IPS-18a (cell line): ENCODE measurements around the gene NLRX1.
"Not testable (repeated sequence)": the region's sequence is repeated elsewhere in the genome, so short reads cannot be mapped to it uniquely, and the experiment has no call there.

Experiments used
- H3K27ac ChIP-seq: one replicate; pipeline ENCODE4 v1.5.1; 2013; ENCODE audit warnings: low read length
- H3K27me3 ChIP-seq: one replicate; pipeline ENCODE4 v1.6.1; 2013; ENCODE audit warnings: mild to moderate bottlenecking, low read length; ENCODE audit not compliant: control insufficient read depth, insufficient read depth
- H3K36me3 ChIP-seq: one replicate; pipeline ENCODE4 v1.6.1; 2013; ENCODE audit warnings: low read depth, low read length; ENCODE audit not compliant: control insufficient read depth
- H3K4me1 ChIP-seq: one replicate; pipeline ENCODE4 v1.6.1; 2013; ENCODE audit warnings: low read depth, low read length; ENCODE audit not compliant: control insufficient read depth
- H3K4me3 ChIP-seq: one replicate; pipeline ENCODE4 v1.5.1; 2013; ENCODE audit warnings: low read length
- H3K9ac ChIP-seq: one replicate; pipeline ENCODE4 v1.6.1; 2013; ENCODE audit warnings: mild to moderate bottlenecking, low read length, moderate library complexity
- H3K9me3 ChIP-seq: one replicate; pipeline ENCODE4 v1.6.1; 2013; ENCODE audit warnings: low read depth, low read length; ENCODE audit not compliant: control insufficient read depth

NLRX1 gene

GRCh38 chr11:119155733-119156492 is 12.6 kb upstream of the NLRX1 start:
- H3K36me3 ChIP-seq, result no peaks in the 10 kb centered on the region
- no peaks in the 10 kb centered on the region for H3K9me3 ChIP-seq
- H3K27me3 ChIP-seq, result peaks cover 9% of the 10 kb centered on the region
- no peaks in the 10 kb centered on the region for H3K4me1 ChIP-seq
- no peak overlapping the region for H3K4me3 ChIP-seq
- H3K9ac ChIP-seq, result no peak overlapping the region
- H3K27ac ChIP-seq, result no peak overlapping the region

- no peaks in the 10 kb centered on the region for H3K36me3 ChIP-seq
- no peak overlapping the region for H3K4me3 ChIP-seq
- no peak overlapping the region for H3K9ac ChIP-seq
- no peaks in the 10 kb centered on the region for H3K9me3 ChIP-seq
- no peaks in the 10 kb centered on the region for H3K4me1 ChIP-seq
- no peak overlapping the region for H3K27ac ChIP-seq
- peaks cover 3% of the 10 kb centered on the region for H3K27me3 ChIP-seq
Observed at GRCh38 chr11:119156496-119156895, 12.0 kb upstream of the NLRX1 start.

GRCh38 chr11:119157063-119157462 is 11.5 kb upstream of the NLRX1 start:
- no peak overlapping the region for H3K9ac ChIP-seq
- no peaks in the 10 kb centered on the region for H3K36me3 ChIP-seq
- H3K27ac ChIP-seq, result no peak overlapping the region
- H3K9me3 ChIP-seq, result no peaks in the 10 kb centered on the region
- no peaks in the 10 kb centered on the region for H3K27me3 ChIP-seq
- no peak overlapping the region for H3K4me3 ChIP-seq
- H3K4me1 ChIP-seq, result no peaks in the 10 kb centered on the region

- no peaks in the 10 kb centered on the region for H3K36me3 ChIP-seq
- H3K4me1 ChIP-seq, result no peaks in the 10 kb centered on the region
- no peak overlapping the region for H3K9ac ChIP-seq
- H3K4me3 ChIP-seq, result no peak overlapping the region
- no peaks in the 10 kb centered on the region for H3K9me3 ChIP-seq
- H3K27ac ChIP-seq, result no peak overlapping the region
- no peaks in the 10 kb centered on the region for H3K27me3 ChIP-seq
Observed at GRCh38 chr11:119158467-119158866, 10.1 kb upstream of the NLRX1 start.

DNA sequence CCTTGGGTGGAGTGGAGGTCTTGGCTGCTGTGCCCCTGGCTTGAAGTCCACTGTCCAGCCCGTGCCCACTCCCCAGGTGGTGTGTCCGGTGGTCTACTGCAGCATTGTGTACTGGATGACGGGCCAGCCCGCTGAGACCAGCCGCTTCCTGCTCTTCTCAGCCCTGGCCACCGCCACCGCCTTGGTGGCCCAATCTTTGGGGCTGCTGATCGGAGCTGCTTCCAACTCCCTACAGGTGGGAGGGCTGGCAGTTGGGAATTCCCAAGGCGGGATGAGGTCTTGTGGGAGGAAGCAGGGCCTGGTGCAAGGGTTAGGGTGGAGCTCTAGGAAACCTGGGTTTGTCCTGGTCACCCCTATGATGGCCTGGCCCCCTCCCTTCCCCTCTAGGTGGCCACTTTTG is 8.4 kb upstream of the NLRX1 start:
- Histone ChIP-seq H3K27ac (no peak overlapping the region), H3K4me3 (no peak overlapping the region), H3K4me1 (no peaks in the 10 kb centered on the region), H3K27me3 (no peaks in the 10 kb centered on the region), H3K36me3 (no peaks in the 10 kb centered on the region), H3K9ac (no peak overlapping the region), H3K9me3 (no peaks in the 10 kb centered on the region)

DNA sequence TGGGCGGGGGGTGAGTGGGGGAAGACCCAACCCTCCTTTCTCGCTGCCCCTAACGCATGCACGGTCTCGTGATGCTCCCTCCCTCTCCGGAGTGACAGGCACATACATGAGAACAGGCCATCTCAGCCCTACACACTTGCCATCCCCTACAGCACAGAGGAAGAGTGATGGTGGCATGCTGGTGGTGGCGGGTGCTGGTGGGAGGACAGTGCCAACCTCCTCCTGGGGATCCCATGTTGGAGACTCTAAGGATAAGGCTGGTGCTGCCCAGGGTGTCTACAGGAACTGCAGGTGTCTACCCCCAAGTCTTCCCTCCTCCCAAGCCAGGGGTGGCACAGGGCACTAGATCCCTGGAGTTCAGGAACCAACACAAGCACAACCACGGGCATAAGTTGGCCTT is 6.7 kb upstream of the NLRX1 start:
- H3K27me3 ChIP-seq, result no peaks in the 10 kb centered on the region
- no peak overlapping the region for H3K4me3 ChIP-seq
- no peak overlapping the region for H3K27ac ChIP-seq
- no peaks in the 10 kb centered on the region for H3K9me3 ChIP-seq
- peaks cover 6% of the 10 kb centered on the region for H3K4me1 ChIP-seq
- no peak overlapping the region for H3K9ac ChIP-seq
- H3K36me3 ChIP-seq, result no peaks in the 10 kb centered on the region

DNA sequence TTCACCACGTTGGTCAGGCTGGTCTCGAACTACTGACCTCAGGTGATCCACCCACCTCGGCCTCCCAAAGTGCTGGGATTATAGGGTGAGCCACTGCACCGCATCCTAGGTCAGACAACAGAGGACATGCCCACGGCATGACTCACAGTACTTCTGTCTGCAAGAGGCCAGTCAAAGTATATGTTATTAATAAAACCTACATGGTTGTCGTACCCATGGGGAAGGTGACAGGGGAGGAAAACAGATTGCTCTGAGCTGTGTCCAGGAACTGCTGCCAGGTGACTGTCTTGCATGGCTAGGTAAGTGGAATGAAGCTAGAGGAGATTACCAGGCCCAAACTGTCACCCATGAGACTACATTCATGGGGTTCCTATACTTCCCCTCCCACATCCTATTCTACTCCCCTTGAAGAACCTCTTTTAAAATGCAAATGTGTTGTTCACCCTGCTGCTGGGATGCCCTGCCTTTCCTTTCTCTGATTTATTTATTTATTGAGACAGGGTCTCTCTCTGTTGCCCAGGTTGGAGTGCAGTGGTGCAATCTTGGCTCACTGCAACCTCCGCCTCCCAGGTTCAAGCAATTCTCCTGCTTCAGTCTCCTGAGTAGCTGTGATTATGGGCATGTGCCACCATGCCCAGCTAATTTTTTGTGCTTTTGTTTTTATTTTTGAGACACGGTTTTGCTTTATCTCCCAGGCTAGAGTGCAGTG is 2.0 kb upstream of the NLRX1 start:
- Histone ChIP-seq H3K27me3 (no peaks in the 10 kb centered on the region), H3K9ac (no peak overlapping the region), H3K27ac (no peak overlapping the region), H3K36me3 (no peaks in the 10 kb centered on the region), H3K4me1 (peaks cover 7% of the 10 kb centered on the region), H3K9me3 (no peaks in the 10 kb centered on the region), H3K4me3 (no peak overlapping the region)

DNA sequence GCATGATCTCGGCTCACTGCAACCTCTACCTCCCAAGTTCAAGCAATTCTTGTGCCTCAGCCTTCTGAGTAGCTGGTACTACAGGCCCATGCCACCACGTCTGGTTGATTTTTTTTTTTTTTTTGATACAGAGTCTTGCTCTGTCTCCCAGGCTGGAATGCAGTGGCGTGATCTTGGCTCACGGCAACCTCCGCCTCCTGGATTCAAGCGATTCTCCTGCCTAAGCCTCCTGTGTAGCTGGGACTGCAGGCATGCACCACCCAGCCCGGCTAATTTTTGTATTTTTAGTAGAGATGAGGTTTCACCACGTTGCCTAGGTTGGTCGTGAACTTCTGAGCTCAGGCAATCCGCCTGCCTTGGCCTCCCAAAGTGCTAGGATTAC is 1.5 kb upstream of the NLRX1 start:
- not testable (repeated sequence) for H3K27me3 ChIP-seq, H3K4me1 ChIP-seq, H3K9me3 ChIP-seq, H3K4me3 ChIP-seq, H3K27ac ChIP-seq, H3K9ac ChIP-seq, H3K36me3 ChIP-seq

- no peaks in the 10 kb centered on the region for H3K36me3 ChIP-seq
- H3K9ac ChIP-seq, result no peak overlapping the region
- H3K4me1 ChIP-seq, result peaks cover 7% of the 10 kb centered on the region
- H3K27ac ChIP-seq, result no peak overlapping the region
- H3K9me3 ChIP-seq, result no peaks in the 10 kb centered on the region
- H3K27me3 ChIP-seq, result no peaks in the 10 kb centered on the region
- no peak overlapping the region for H3K4me3 ChIP-seq
Observed at GRCh38 chr11:119167933-119168332, 592 bp upstream of the NLRX1 start.

DNA sequence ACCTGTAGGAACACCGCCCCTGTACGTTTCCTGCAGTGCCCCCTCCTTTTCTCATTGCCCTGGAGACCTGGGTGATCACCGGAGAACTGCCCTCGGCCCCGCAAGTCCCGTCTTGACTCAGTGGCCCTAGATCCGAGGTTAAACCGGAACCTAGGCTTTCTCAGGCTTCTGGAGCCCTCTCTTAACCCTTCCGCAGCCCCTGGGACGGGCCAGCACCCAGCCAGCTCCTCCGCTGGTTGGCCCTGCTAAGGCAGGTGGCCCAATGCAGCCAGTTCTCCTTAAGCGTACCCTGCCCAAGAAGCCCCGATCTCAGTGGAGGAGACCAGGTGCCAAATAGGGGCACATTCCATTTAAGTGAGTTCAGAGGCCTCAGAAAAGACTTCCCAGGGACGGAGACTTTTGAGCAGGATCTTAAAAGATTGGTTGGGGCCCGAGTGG is 776 bp downstream of the NLRX1 start:
- Histone ChIP-seq H3K27ac (peak overlapping the region; percentile 70), H3K4me3 (peak overlapping the region; percentile 68), H3K9ac (peak overlapping the region; percentile 82), H3K9me3 (no peaks in the 10 kb centered on the region), H3K27me3 (no peaks in the 10 kb centered on the region), H3K36me3 (peaks cover 3% of the 10 kb centered on the region), H3K4me1 (peaks cover 7% of the 10 kb centered on the region)

DNA sequence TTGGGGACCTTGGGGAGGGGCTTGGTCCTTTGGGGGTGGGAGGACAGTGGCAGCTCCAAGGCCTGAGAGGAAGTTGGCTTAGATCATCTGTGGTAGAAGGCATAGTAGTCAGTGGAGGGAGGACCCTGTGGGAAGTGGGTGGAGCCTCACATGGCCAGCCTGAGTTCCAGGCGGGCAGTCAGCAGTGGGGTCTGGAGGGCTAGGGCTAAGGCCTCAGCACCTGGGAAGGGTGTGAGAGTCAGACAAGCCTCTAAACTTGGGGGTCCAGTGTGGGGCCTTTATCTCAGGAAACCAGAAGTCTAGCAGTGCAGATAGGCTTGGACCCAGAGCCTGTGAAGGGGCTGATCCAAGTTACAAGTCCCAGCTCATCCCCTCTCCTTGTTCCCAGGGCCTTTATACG is 4.0 kb downstream of the NLRX1 start:
- Histone ChIP-seq H3K27ac (no peak overlapping the region), H3K27me3 (no peaks in the 10 kb centered on the region)

GRCh38 chr11:119173453-119173852 is 4.9 kb downstream of the NLRX1 start:
- H3K9me3 ChIP-seq, result no peaks in the 10 kb centered on the region
- no peaks in the 10 kb centered on the region for H3K4me1 ChIP-seq
- H3K9ac ChIP-seq, result no peak overlapping the region
- H3K27ac ChIP-seq, result no peak overlapping the region
- no peaks in the 10 kb centered on the region for H3K27me3 ChIP-seq
- peaks cover 10% of the 10 kb centered on the region for H3K36me3 ChIP-seq
- no peak overlapping the region for H3K4me3 ChIP-seq

More for the DNA sequence above, 4.0 kb downstream of the NLRX1 start:
- Histone ChIP-seq H3K36me3 (peaks cover 10% of the 10 kb centered on the region), H3K4me1 (no peaks in the 10 kb centered on the region), H3K9ac (no peak overlapping the region), H3K9me3 (no peaks in the 10 kb centered on the region), H3K4me3 (no peak overlapping the region)
